NB4 (cell line): Measurements from ENCODE around the gene IL3RA.

Experiments used
- TF ChIP-seq, protein P1 (sequence below): IDR thresholded peaks from one replicate; pipeline ENCODE4 v1.5.1; 2012; ENCODE audit warnings: low read depth, low read length
- TF ChIP-seq, protein P2 (sequence below): IDR thresholded peaks from 2 replicates; pipeline ENCODE4 v1.6.1; 2011; ENCODE audit warnings: low read depth, low read length

DNA sequence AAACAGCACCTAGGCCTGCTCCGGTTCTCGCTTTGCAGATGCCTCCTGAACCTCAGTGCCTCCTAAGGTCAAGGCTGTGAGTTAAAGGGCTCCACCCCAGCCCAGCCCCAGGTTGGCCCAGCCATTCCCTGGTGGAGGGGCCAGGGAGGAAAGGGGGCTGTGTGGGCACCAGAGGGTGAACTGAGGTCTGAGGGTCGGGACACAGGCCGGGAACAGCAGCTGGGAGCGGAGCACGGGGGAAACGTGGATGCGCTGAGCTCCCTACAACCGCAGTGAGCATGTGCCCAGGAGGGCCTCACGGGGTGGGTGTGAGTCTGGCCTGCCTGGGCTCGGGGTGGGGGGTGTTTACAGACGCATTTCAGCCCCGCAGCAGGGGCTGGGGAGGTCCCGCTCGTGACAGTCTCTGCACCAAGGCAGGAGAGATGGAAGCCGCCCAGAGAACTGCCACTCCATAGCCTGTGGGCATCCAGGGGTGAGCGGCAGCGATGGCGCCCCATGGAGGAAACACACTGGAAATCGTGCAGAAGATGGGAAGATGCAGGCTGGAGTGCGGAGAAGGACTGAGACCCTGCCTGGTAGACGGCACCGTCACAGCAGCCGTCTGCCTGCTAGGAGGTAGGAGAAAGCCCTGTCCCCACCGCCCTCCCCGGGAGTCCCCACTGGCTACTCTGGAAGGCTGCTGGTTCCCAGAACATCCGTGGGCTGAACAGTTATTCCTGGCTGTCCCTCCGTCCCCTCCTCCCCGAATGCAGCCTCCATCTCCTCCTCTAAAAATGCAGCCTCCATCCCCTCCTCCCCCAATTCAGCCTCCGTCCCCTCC is 65.2 kb downstream of the IL3RA start:
- TF ChIP-seq, protein P1, sequence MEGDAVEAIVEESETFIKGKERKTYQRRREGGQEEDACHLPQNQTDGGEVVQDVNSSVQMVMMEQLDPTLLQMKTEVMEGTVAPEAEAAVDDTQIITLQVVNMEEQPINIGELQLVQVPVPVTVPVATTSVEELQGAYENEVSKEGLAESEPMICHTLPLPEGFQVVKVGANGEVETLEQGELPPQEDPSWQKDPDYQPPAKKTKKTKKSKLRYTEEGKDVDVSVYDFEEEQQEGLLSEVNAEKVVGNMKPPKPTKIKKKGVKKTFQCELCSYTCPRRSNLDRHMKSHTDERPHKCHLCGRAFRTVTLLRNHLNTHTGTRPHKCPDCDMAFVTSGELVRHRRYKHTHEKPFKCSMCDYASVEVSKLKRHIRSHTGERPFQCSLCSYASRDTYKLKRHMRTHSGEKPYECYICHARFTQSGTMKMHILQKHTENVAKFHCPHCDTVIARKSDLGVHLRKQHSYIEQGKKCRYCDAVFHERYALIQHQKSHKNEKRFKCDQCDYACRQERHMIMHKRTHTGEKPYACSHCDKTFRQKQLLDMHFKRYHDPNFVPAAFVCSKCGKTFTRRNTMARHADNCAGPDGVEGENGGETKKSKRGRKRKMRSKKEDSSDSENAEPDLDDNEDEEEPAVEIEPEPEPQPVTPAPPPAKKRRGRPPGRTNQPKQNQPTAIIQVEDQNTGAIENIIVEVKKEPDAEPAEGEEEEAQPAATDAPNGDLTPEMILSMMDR, result no peak
- TF ChIP-seq, protein P2, sequence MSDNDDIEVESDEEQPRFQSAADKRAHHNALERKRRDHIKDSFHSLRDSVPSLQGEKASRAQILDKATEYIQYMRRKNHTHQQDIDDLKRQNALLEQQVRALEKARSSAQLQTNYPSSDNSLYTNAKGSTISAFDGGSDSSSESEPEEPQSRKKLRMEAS, result no peak
